GM21825 (cell line): ENCODE data around the gene RAB30.
"Not testable (repeated sequence)": the region's sequence is repeated elsewhere in the genome, so short reads cannot be mapped to it uniquely, and the experiment has no call there.

ENCODE experiments used
- ATAC-seq: cut with Tn5 transposase; IDR thresholded peaks from one replicate; pipeline ENCODE4 v1.9.1; 2021; ENCODE audit warnings: mild to moderate bottlenecking, moderate library complexity; ENCODE audit not compliant: unreplicated experiment

RAB30 gene

GRCh38 chr11:83011333-83012167 lies 60.1 kb downstream of the RAB30 start:
- no peak for ATAC-seq

- no peak for ATAC-seq
These were observed 61.7 kb downstream of the RAB30 start for GRCh38 chr11:83009999-83010398.

- ATAC-seq, result not testable (repeated sequence)
These were observed 62.6 kb downstream of the RAB30 start for GRCh38 chr11:83009136-83009535.

- ATAC-seq, result no peak
These were observed 63.1 kb downstream of the RAB30 start for GRCh38 chr11:83008581-83008923.

- ATAC-seq, result peak; percentile 51
These were observed 63.7 kb downstream of the RAB30 start for GRCh38 chr11:83007909-83008580.

GRCh38 chr11:83007477-83007876 lies 64.2 kb downstream of the RAB30 start:
- ATAC-seq, result peak; percentile 14

- ATAC-seq, result peak; percentile 67
These were observed 64.8 kb downstream of the RAB30 start for GRCh38 chr11:83006877-83007330.

GRCh38 chr11:83004746-83005556 lies 66.7 kb downstream of the RAB30 start:
- ATAC-seq, result no peak

GRCh38 chr11:83002522-83002921 lies 69.2 kb downstream of the RAB30 start:
- ATAC-seq, result no peak

- ATAC-seq, result no peak
These were observed 69.6 kb downstream of the RAB30 start for GRCh38 chr11:83002053-83002452.

GRCh38 chr11:83000381-83000780 lies 71.3 kb downstream of the RAB30 start:
- ATAC-seq, result no peak

- ATAC-seq, result no peak
These were observed 72.5 kb downstream of the RAB30 start for GRCh38 chr11:82999232-82999631.

- no peak for ATAC-seq
These were observed 73.0 kb downstream of the RAB30 start for GRCh38 chr11:82998697-82999096.

- ATAC-seq, result peak; percentile 92
These were observed 74.6 kb downstream of the RAB30 start for GRCh38 chr11:82996966-82997606.

- peak; percentile 48 for ATAC-seq
These were observed 75.8 kb downstream of the RAB30 start for GRCh38 chr11:82995754-82996398.

- no peak for ATAC-seq
These were observed 76.5 kb downstream of the RAB30 start for GRCh38 chr11:82995235-82995634.

GRCh38 chr11:82994604-82995230 lies 77.0 kb downstream of the RAB30 start:
- ATAC-seq, result no peak

GRCh38 chr11:82992223-82992622 lies 79.5 kb downstream of the RAB30 start:
- no peak for ATAC-seq

GRCh38 chr11:82989628-82990404 lies 81.9 kb downstream of the RAB30 start:
- no peak for ATAC-seq
